HepG2 (cell line): Measurements from ENCODE around the gene USP27X. TPM values are rescaled to one million over a fixed set of nuclear protein-coding genes. Genes with fewer than 3 reads are reported as not detected.

Experiments
- AGO2 ChIP-seq: fragments of 200-400 bp; formaldehyde crosslinking; optimal IDR thresholded peaks from 2 replicates; pipeline ENCODE3; 2017; ENCODE audit warnings: mild to moderate bottlenecking, low read depth, low read length, moderate library complexity
- CBX2 ChIP-seq, 2 experiments: fragments of 200-600 bp in 1 of 2; sonication (generic); formaldehyde crosslinking in 1 of 2; IDR thresholded peaks; 2 replicates each; pipeline versions ENCODE4 v1.7.0 to v1.8.1; 2018 to 2022; ENCODE audit warnings: low read depth in 2 of 2, low read length in 1 of 2, mild to moderate bottlenecking in 1 of 2, missing genetic modification reagents in 1 of 2
- HINFP ChIP-seq: sonication (generic); formaldehyde crosslinking; IDR thresholded peaks from 2 replicates; pipeline ENCODE4 v1.4.0; 2020; ENCODE audit warnings: low read depth, mild to moderate bottlenecking, missing genetic modification reagents
- HMGA1 ChIP-seq: sonication (generic); formaldehyde crosslinking; conservative IDR thresholded peaks from 2 replicates; pipeline ENCODE4 v1.4.0; 2020; ENCODE audit warnings: missing genetic modification reagents
- HNRNPL ChIP-seq: fragments of 200-400 bp; formaldehyde crosslinking; IDR thresholded peaks from 2 replicates; pipeline ENCODE4 v1.6.1; 2017; ENCODE audit warnings: mild to moderate bottlenecking, low read depth, low read length
- MEIS1 ChIP-seq: sonication (generic); formaldehyde crosslinking; IDR thresholded peaks from 2 replicates; pipeline ENCODE4 v1.9.0; 2021; ENCODE audit warnings: mild to moderate bottlenecking, missing genetic modification reagents, moderate library complexity, borderline replicate concordance
- PHF20 ChIP-seq: sonication (generic); formaldehyde crosslinking; IDR thresholded peaks from 2 replicates; pipeline ENCODE4 v1.5.0; 2020; ENCODE audit warnings: mild to moderate bottlenecking, missing genetic modification reagents
- RBFOX2 ChIP-seq: fragments of 200-400 bp; formaldehyde crosslinking; IDR thresholded peaks from 2 replicates; pipeline ENCODE4 v1.6.1; 2017; ENCODE audit warnings: low read depth, mild to moderate bottlenecking, low read length
- REXO4 ChIP-seq: sonication (generic); formaldehyde crosslinking; IDR thresholded peaks from 2 replicates; pipeline ENCODE4 v1.8.0; 2022; ENCODE audit warnings: missing genetic modification reagents, mild to moderate bottlenecking, borderline replicate concordance
- SNAPC4 ChIP-seq: sonication (generic); formaldehyde crosslinking; IDR thresholded peaks from 2 replicates; pipeline ENCODE4 v1.4.0; 2020; ENCODE audit warnings: mild to moderate bottlenecking, missing genetic modification reagents
- SRSF4 ChIP-seq: fragments of 200-400 bp; formaldehyde crosslinking; IDR thresholded peaks from one replicate; pipeline ENCODE4 v1.6.1; 2018; ENCODE audit warnings: mild to moderate bottlenecking, low read depth, low read length, moderate library complexity; ENCODE audit not compliant: poor library complexity, severe bottlenecking
- ZC3H13 ChIP-seq: sonication (generic); formaldehyde crosslinking; IDR thresholded peaks from 2 replicates; pipeline ENCODE4 v1.8.1; 2023; ENCODE audit warnings: mild to moderate bottlenecking, missing genetic modification reagents, moderate library complexity
- ZC3H4 ChIP-seq: sonication (generic); formaldehyde crosslinking; IDR thresholded peaks from 2 replicates; pipeline ENCODE4 v1.4.0; 2020; ENCODE audit warnings: missing genetic modification reagents, borderline replicate concordance
- ZEB1 ChIP-seq: IDR thresholded peaks from 2 replicates; pipeline ENCODE4 v1.6.1; 2012; ENCODE audit warnings: mild to moderate bottlenecking, low read depth, inconsistent platforms; ENCODE audit not compliant: insufficient replicate concordance
- ZFX ChIP-seq: sonication (generic); formaldehyde crosslinking; IDR thresholded peaks from 2 replicates; pipeline ENCODE4 v1.4.0; 2020; ENCODE audit warnings: mild to moderate bottlenecking, low read depth, missing genetic modification reagents, moderate library complexity
- ZFY ChIP-seq: sonication (generic); formaldehyde crosslinking; IDR thresholded peaks from 2 replicates; pipeline ENCODE4 v1.4.0; 2020; ENCODE audit warnings: missing genetic modification reagents
- ZNF501 ChIP-seq: sonication (generic); formaldehyde crosslinking; IDR thresholded peaks from 2 replicates; pipeline ENCODE4 v1.5.1; 2020; ENCODE audit warnings: mild to moderate bottlenecking, moderate library complexity, missing genetic modification reagents
- ZNF512 ChIP-seq: sonication (generic); formaldehyde crosslinking; IDR thresholded peaks from 2 replicates; pipeline ENCODE4 v1.4.0; 2020; ENCODE audit warnings: mild to moderate bottlenecking, missing genetic modification reagents
- ZNF546 ChIP-seq: sonication (generic); formaldehyde crosslinking; conservative IDR thresholded peaks from 2 replicates; pipeline ENCODE4 v1.8.1; 2023; ENCODE audit warnings: mild to moderate bottlenecking, missing genetic modification reagents
- ZNF564 ChIP-seq: sonication (generic); formaldehyde crosslinking; IDR thresholded peaks from 2 replicates; pipeline ENCODE4 v1.8.1; 2023; ENCODE audit warnings: mild to moderate bottlenecking, missing genetic modification reagents
- ZNF607 ChIP-seq: sonication (generic); formaldehyde crosslinking; IDR thresholded peaks from 2 replicates; pipeline ENCODE4 v1.5.1; 2020; ENCODE audit warnings: missing genetic modification reagents, mild to moderate bottlenecking, borderline replicate concordance
- polyA plus RNA-seq, 8 experiments: library from polyadenylated mRNA; depleted of rRNA in 3 of 8; stranded (reverse) in 7 of 8; unstranded in 1 of 8; fragments of >200 nt; fragmentation: Illumina TruSeq in 4 of 8; extraction: Trizol in 4 of 8; gene quantifications; 2 replicates each; pipeline versions ENCODE4 v1.2.1 to v1.2.3, GENCODE V29; 2011 to 2016; ENCODE audit warnings: low read depth in 4 of 8, missing spikeins in 1 of 8, mixed read lengths in 1 of 8; ENCODE audit not compliant: insufficient read depth in 1 of 8
- total RNA-seq, 5 experiments: library from RNA; depleted of rRNA; stranded (reverse); fragments of >200 nt; fragmentation: Illumina TruSeq; extraction: Trizol; gene quantifications; 2 replicates each; pipeline ENCODE4 v1.2.3, GENCODE V29; 2016; ENCODE audit warnings: low read depth in 1 of 5

The USP27X gene
- total and polyA plus RNA-seq, 2 of the 13 experiments (the other 11 are each of a cell fraction or from before 2014, with no cell fraction given) = 7.2 to 9.7 TPM

GRCh38 chrX:49878128-49878833 lies 1.0 kb upstream of the USP27X start (continued):
- peak; percentile 40; the same call in 1 of the 2 replicates for TF ChIP-seq SNAPC4 (CRISPR knock-in tag)
- TF ChIP-seq ZNF512 (CRISPR knock-in tag) = no peak
- peak; percentile 61; the same call in 1 of the 2 replicates for TF ChIP-seq HNRNPL
- no peak for TF ChIP-seq ZNF546 (CRISPR knock-in tag)
- TF ChIP-seq ZFX = peak; percentile 68
- no peak for TF ChIP-seq SRSF4
- 0 out of 2 replicates have a peak, but pooled peaks have one; percentile 36 for TF ChIP-seq ZNF564 (CRISPR knock-in tag)
- TF ChIP-seq CBX2 (IDR thresholded peaks at IDR 0.05; ENCODE audit: low read depth, low read length) = no peak
- TF ChIP-seq CBX2 (CRISPR knock-in tag; IDR thresholded peaks at IDR 0.05; ENCODE audit: low read depth) = no peak
- TF ChIP-seq ZFY = peak; percentile 66
- TF ChIP-seq ZEB1 = no peak
- TF ChIP-seq ZC3H4 = 0 out of 2 replicates have a peak, but pooled peaks have one; percentile 15
- no peak for TF ChIP-seq PHF20 (CRISPR knock-in tag)
- 0 out of 2 replicates have a peak, but pooled peaks have one; percentile 30 for TF ChIP-seq MEIS1 (CRISPR knock-in tag)
- 0 out of 2 replicates have a peak, but pooled peaks have one; percentile 9 for TF ChIP-seq HINFP (CRISPR knock-in tag)
- peak; percentile 9; the same call in 1 of the 2 replicates for TF ChIP-seq ZNF607 (CRISPR knock-in tag)
- TF ChIP-seq HMGA1 (CRISPR knock-in tag) = no peak
- no peak for TF ChIP-seq REXO4 (CRISPR knock-in tag)
- peak; percentile 96 for TF ChIP-seq AGO2
- TF ChIP-seq ZC3H13 = peak; percentile 31; the same call in 1 of the 2 replicates
- 0 out of 2 replicates have a peak, but pooled peaks have one; percentile 7 for TF ChIP-seq ZNF501
- peak; percentile 85 for TF ChIP-seq RBFOX2
